HUDEP-2 (cell line): Measurements from ENCODE around the gene ARID2.

Experiments used
- DNase-seq, 76 experiments: peaks; one replicate each; lab custom pipeline; 2025; ENCODE audit not compliant: unreplicated experiment in 76 of 76; lab: John Stamatoyannopoulos, UW

The ARID2 gene

GRCh38 chr12:45762185-45763110 lies 32.9 kb downstream of the ARID2 start:
- DNase-seq, result peak in 34 of 76 experiments; percentile 2 to 69 (median 42)

GRCh38 chr12:45763381-45763780 lies 33.9 kb downstream of the ARID2 start:
- no peak for DNase-seq

GRCh38 chr12:45768194-45768593 lies 38.7 kb downstream of the ARID2 start:
- no peak for DNase-seq

- DNase-seq, result no peak
These were observed 44.2 kb downstream of the ARID2 start for GRCh38 chr12:45773747-45774146.

- no peak for DNase-seq
These were observed 45.1 kb downstream of the ARID2 start for GRCh38 chr12:45774508-45775162.

- no peak for DNase-seq
These were observed 46.0 kb downstream of the ARID2 start for GRCh38 chr12:45775465-45775864.

- no peak for DNase-seq
These were observed 46.5 kb downstream of the ARID2 start for GRCh38 chr12:45775964-45776363.

GRCh38 chr12:45779936-45780335 lies 50.4 kb downstream of the ARID2 start:
- no peak for DNase-seq

- no peak for DNase-seq
These were observed 51.6 kb downstream of the ARID2 start for GRCh38 chr12:45781080-45781479.

- DNase-seq, result no peak
These were observed 55.8 kb downstream of the ARID2 start for GRCh38 chr12:45785315-45785714.

GRCh38 chr12:45789025-45789424 lies 59.5 kb downstream of the ARID2 start:
- no peak for DNase-seq

- no peak for DNase-seq
These were observed 64.9 kb downstream of the ARID2 start for GRCh38 chr12:45794422-45794821.

- no peak for DNase-seq
These were observed 72.1 kb downstream of the ARID2 start for GRCh38 chr12:45801625-45802024.

GRCh38 chr12:45803111-45803510 lies 73.6 kb downstream of the ARID2 start:
- peak in 2 of 76 experiments; percentile 3 to 16 for DNase-seq

GRCh38 chr12:45816652-45817051 lies 87.1 kb downstream of the ARID2 start:
- DNase-seq, result no peak

- DNase-seq, result no peak
These were observed 98.5 kb downstream of the ARID2 start for GRCh38 chr12:45827974-45828373.

GRCh38 chr12:45828402-45828801 lies 98.9 kb downstream of the ARID2 start:
- no peak for DNase-seq

GRCh38 chr12:45831590-45831989 lies 102.1 kb downstream of the ARID2 start:
- DNase-seq, result no peak

GRCh38 chr12:45833401-45833800 lies 103.9 kb downstream of the ARID2 start:
- no peak for DNase-seq

- no peak for DNase-seq
These were observed 105.3 kb downstream of the ARID2 start for GRCh38 chr12:45834809-45835208.

GRCh38 chr12:45839917-45840316 lies 110.4 kb downstream of the ARID2 start:
- DNase-seq, result no peak

- no peak for DNase-seq
These were observed 119.8 kb downstream of the ARID2 start for GRCh38 chr12:45849289-45849688.
